Measurements from ENCODE around the gene LHPP.

DNA sequence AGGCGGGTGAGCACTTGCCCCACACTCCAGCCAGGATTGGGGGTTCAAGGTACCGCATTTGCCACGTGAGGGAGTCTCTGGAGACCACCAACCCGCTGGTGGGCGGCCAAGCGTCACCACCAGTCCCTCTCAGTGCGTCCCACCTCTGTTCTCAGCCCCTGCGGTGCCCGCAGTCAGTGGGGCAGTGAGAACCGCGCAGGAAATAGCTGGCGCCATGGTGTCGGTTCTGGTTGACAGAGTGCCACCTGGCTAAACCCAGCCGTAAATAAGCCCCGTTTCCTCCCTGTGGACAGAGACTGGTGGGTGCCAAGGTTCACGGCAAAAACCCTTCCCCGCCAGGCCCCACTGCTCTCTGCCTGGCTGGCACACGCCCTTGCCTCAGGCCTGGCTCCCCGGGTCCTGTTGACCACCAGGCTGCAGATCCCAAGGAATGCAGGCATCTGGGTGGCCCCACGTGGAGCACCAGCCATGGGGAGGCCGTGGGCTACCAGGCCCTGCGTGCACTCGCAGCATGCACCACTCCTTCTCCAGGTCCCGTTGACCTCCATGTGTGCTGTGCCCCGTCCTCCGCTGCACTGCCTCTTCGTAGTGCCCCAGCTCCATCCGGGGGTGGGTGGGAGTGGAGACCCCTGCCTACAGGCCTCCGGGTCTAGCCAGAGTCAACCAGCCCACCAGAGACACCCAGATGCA is 140.0 kb downstream of the LHPP start:
- TF ChIP-seq, protein P1, sequence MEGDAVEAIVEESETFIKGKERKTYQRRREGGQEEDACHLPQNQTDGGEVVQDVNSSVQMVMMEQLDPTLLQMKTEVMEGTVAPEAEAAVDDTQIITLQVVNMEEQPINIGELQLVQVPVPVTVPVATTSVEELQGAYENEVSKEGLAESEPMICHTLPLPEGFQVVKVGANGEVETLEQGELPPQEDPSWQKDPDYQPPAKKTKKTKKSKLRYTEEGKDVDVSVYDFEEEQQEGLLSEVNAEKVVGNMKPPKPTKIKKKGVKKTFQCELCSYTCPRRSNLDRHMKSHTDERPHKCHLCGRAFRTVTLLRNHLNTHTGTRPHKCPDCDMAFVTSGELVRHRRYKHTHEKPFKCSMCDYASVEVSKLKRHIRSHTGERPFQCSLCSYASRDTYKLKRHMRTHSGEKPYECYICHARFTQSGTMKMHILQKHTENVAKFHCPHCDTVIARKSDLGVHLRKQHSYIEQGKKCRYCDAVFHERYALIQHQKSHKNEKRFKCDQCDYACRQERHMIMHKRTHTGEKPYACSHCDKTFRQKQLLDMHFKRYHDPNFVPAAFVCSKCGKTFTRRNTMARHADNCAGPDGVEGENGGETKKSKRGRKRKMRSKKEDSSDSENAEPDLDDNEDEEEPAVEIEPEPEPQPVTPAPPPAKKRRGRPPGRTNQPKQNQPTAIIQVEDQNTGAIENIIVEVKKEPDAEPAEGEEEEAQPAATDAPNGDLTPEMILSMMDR (IDR thresholded peaks at IDR 0.05) = no peak
- TF ChIP-seq, protein P2, sequence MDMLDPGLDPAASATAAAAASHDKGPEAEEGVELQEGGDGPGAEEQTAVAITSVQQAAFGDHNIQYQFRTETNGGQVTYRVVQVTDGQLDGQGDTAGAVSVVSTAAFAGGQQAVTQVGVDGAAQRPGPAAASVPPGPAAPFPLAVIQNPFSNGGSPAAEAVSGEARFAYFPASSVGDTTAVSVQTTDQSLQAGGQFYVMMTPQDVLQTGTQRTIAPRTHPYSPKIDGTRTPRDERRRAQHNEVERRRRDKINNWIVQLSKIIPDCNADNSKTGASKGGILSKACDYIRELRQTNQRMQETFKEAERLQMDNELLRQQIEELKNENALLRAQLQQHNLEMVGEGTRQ (IDR thresholded peaks at IDR 0.05) = no peak
- TF ChIP-seq POLR2A (IDR thresholded peaks at IDR 0.05; ENCODE audit: low read length) (no peak), RAD21 (conservative IDR thresholded peaks at IDR 0.05 in 1 of 2, IDR thresholded peaks at IDR 0.05 in 1 of 2) (no peak), ESRRA (IDR thresholded peaks at IDR 0.05; ENCODE audit: borderline replicate concordance, low read length) (no peak), EP300 (IDR thresholded peaks at IDR 0.05) (no peak)
